K562 (cell line): ENCODE results near the gene SIRT3. TPM values are rescaled to one million over a fixed set of nuclear protein-coding genes. Genes with fewer than 3 reads are reported as not detected.

Source experiments
- BCLAF1 ChIP-seq, 2 experiments: fragments of 450-650 bp in 1 of 2; IDR thresholded peaks; 2 replicates each; pipeline ENCODE4 v1.6.1; 2011 to 2017; ENCODE audit warnings: low read depth in 2 of 2, antibody characterized with exemption in 1 of 2, borderline replicate concordance in 1 of 2, low read length in 1 of 2, mild to moderate bottlenecking in 1 of 2, mixed read lengths in 1 of 2; ENCODE audit not compliant: control insufficient read depth in 1 of 2
- EGR1 ChIP-seq: fragments of 450-650 bp; conservative IDR thresholded peaks from 2 replicates; pipeline ENCODE4 v1.6.1; 2017; ENCODE audit warnings: mild to moderate bottlenecking
- GATAD2B ChIP-seq: fragments of 450-650 bp; IDR thresholded peaks from 2 replicates; pipeline ENCODE4 v1.6.1; 2017; ENCODE audit warnings: mild to moderate bottlenecking, borderline replicate concordance
- KDM5B ChIP-seq: fragments of 200-600 bp; sonication (generic); IDR thresholded peaks from 2 replicates; pipeline ENCODE4 v1.6.1; 2012; ENCODE audit warnings: low read depth, mild to moderate bottlenecking, moderate library complexity, low read length, control low read depth, inconsistent platforms; ENCODE audit not compliant: insufficient replicate concordance
- KLF16 ChIP-seq: IDR thresholded peaks from 2 replicates; pipeline ENCODE4 v1.6.1; 2016; ENCODE audit warnings: antibody characterized with exemption
- LARP7 ChIP-seq: fragments of 450-650 bp; IDR thresholded peaks from 2 replicates; pipeline ENCODE4 v1.6.1; 2016
- MCM5 ChIP-seq: fragments of 450-650 bp; IDR thresholded peaks from 2 replicates; pipeline ENCODE4 v1.6.1; 2016; ENCODE audit warnings: low read depth
- MED1 ChIP-seq: sonication (generic); formaldehyde crosslinking; IDR thresholded peaks from 2 replicates; pipeline ENCODE4 v1.8.1; 2023; ENCODE audit warnings: missing genetic modification reagents, borderline replicate concordance
- MXI1 ChIP-seq: IDR thresholded peaks from 2 replicates; pipeline ENCODE4 v1.6.1; 2011; ENCODE audit warnings: low read depth, mild to moderate bottlenecking, improper control_type of control experiment, low read length
- PHF8 ChIP-seq: fragments of 200-600 bp; sonication (generic); IDR thresholded peaks from 2 replicates; pipeline ENCODE4 v1.6.1; 2012; ENCODE audit warnings: mixed run types, mild to moderate bottlenecking, inconsistent platforms, low read length, moderate library complexity, borderline replicate concordance
- POLR2AphosphoS2 ChIP-seq: IDR thresholded peaks from 2 replicates; pipeline ENCODE4 v1.6.1; 2012; ENCODE audit warnings: low read length, improper control_type of control experiment
- PRDM10 ChIP-seq: fragments of 450-650 bp; IDR thresholded peaks from 2 replicates; pipeline ENCODE4 v1.6.1; 2018; ENCODE audit not compliant: partially characterized antibody
- TEAD4 ChIP-seq, 2 experiments: sonication (generic) in 1 of 2; formaldehyde crosslinking in 1 of 2; IDR thresholded peaks; 2 replicates each; pipeline versions ENCODE4 v1.6.1 to v1.8.0; 2012 to 2022; ENCODE audit warnings: borderline replicate concordance in 1 of 2, inconsistent platforms in 1 of 2, low read length in 1 of 2, mild to moderate bottlenecking in 1 of 2, missing genetic modification reagents in 1 of 2
- USF1 ChIP-seq: sonication (generic); formaldehyde crosslinking; IDR thresholded peaks from 2 replicates; pipeline ENCODE4 v1.9.0; 2022; ENCODE audit warnings: mild to moderate bottlenecking, missing genetic modification reagents
- ZC3H11A ChIP-seq: IDR thresholded peaks from 2 replicates; pipeline ENCODE4 v1.6.1; 2012; ENCODE audit warnings: low read depth, low read length, improper control_type of control experiment
- ZNF197 ChIP-seq: fragments of 200-800 bp; sonication (Bioruptor generic); IDR thresholded peaks from 2 replicates; pipeline ENCODE4 v1.6.1; 2016; ENCODE audit warnings: low read depth, missing genetic modification characterization, missing compliant biosample characterization
- ZNF79 ChIP-seq: fragments of 250-450 bp; sonication (Bioruptor Pico); IDR thresholded peaks from 2 replicates; pipeline ENCODE4 v1.4.0; 2020; ENCODE audit warnings: low read depth, mild to moderate bottlenecking, moderate library complexity
- polyA plus RNA-seq, 8 experiments: library from polyadenylated mRNA; depleted of rRNA in 4 of 8; stranded (reverse) in 5 of 8; unstranded in 3 of 8; fragments of >200 nt; fragmentation: Nextera tagmentation in 2 of 8; fragmentation: Illumina TruSeq in 1 of 8; extraction: Ambion mirVana in 2 of 8; extraction: Trizol in 1 of 8; gene quantifications; 2 replicates each; pipeline versions ENCODE4 v1.2.1 to v1.2.3, GENCODE V29; 2011 to 2014; ENCODE audit warnings: inconsistent platforms in 1 of 8, missing spikeins in 1 of 8
- total RNA-seq, 7 experiments: library from RNA; depleted of rRNA in 6 of 7; stranded (reverse); fragments of >200 nt in 6 of 7; fragmentation: Illumina TruSeq in 2 of 7; extraction: Trizol in 2 of 7; gene quantifications; 2 replicates each; pipeline versions ENCODE4 v1.2.1 to v1.2.3, GENCODE V29; 2011 to 2021; ENCODE audit warnings: low replicate concordance in 1 of 7
- TF ChIP-seq, protein P1 (sequence below): fragments of 200-800 bp; sonication (Bioruptor generic); IDR thresholded peaks from 2 replicates; pipeline ENCODE4 v1.6.1; 2017; ENCODE audit warnings: missing genetic modification characterization, missing compliant biosample characterization

The SIRT3 gene
- total and polyA plus RNA-seq, 9 of the 15 experiments (the other 6 are each of a cell fraction or from before 2014, with no cell fraction given): 1.9 to 27.5 (median 14.5) TPM

GRCh38 chr11:269146-269890 lies 33.2 kb upstream of the SIRT3 start (continued):
- TF ChIP-seq USF1 (CRISPR knock-in tag): peak; percentile 89
- no peak for TF ChIP-seq ZC3H11A
- TF ChIP-seq KLF16: no peak
- no peak for TF ChIP-seq EGR1
- no peak for TF ChIP-seq MCM5
- TF ChIP-seq KDM5B: peak; percentile 49
- TF ChIP-seq BCLAF1 (IDR thresholded peaks at IDR 0.05; ENCODE audit: borderline replicate concordance in 1 of 2, control insufficient read depth in 1 of 2, low read depth in 2 of 2, low read length in 1 of 2): no peak
- peak; percentile 23; the same call in 1 of the 2 replicates for TF ChIP-seq TEAD4 (IDR thresholded peaks at IDR 0.05; ENCODE audit: low read length)
- TF ChIP-seq TEAD4 (CRISPR knock-in tag; IDR thresholded peaks at IDR 0.05; ENCODE audit: borderline replicate concordance): no peak
- TF ChIP-seq PRDM10: peak; percentile 98
- no peak for TF ChIP-seq POLR2AphosphoS2
- TF ChIP-seq MED1 (CRISPR knock-in tag): no peak
- TF ChIP-seq PHF8: peak; percentile 35; the same call in 1 of the 2 replicates
- TF ChIP-seq GATAD2B: no peak
- TF ChIP-seq ZNF79: no peak
- TF ChIP-seq, protein P1, sequence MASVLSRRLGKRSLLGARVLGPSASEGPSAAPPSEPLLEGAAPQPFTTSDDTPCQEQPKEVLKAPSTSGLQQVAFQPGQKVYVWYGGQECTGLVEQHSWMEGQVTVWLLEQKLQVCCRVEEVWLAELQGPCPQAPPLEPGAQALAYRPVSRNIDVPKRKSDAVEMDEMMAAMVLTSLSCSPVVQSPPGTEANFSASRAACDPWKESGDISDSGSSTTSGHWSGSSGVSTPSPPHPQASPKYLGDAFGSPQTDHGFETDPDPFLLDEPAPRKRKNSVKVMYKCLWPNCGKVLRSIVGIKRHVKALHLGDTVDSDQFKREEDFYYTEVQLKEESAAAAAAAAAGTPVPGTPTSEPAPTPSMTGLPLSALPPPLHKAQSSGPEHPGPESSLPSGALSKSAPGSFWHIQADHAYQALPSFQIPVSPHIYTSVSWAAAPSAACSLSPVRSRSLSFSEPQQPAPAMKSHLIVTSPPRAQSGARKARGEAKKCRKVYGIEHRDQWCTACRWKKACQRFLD (CRISPR knock-in tag): peak; percentile 31; the same call in 1 of the 2 replicates
- 0 out of 2 replicates have a peak, but pooled peaks have one; percentile 14 for TF ChIP-seq MXI1
- peak; percentile 6; the same call in 1 of the 2 replicates for TF ChIP-seq ZNF197 (CRISPR knock-in tag)
- TF ChIP-seq LARP7: no peak
